NCI-H128 (cell line): Measurements from ENCODE around the gene NOA1.
"Not testable (repeated sequence)": the region's sequence is repeated elsewhere in the genome, so short reads cannot be mapped to it uniquely, and the experiment has no call there.

Experiments used
- DNase-seq: peaks from one replicate; lab custom pipeline; 2025; ENCODE audit not compliant: unreplicated experiment; lab: John Stamatoyannopoulos, UW

Gene NOA1

DNA sequence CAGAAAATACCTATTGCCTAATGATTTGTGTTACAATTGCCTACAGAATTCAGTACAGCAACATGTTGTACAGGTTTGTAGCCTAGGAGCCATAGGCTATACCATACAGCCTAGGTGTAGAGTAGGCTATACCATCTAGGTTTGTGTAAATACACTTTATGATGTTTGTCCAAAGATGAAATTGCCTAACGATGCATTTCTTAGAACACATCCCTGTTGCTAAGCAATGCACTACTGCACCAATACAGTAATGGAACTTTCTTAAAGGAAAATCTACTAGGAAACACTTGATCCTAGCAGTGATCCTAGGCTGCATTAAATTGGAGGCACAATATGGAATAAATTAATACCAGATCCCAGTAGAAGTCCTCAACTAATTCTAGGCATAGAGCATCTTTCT lies 18.3 kb downstream of the NOA1 start:
- DNase-seq, result no peak

DNA sequence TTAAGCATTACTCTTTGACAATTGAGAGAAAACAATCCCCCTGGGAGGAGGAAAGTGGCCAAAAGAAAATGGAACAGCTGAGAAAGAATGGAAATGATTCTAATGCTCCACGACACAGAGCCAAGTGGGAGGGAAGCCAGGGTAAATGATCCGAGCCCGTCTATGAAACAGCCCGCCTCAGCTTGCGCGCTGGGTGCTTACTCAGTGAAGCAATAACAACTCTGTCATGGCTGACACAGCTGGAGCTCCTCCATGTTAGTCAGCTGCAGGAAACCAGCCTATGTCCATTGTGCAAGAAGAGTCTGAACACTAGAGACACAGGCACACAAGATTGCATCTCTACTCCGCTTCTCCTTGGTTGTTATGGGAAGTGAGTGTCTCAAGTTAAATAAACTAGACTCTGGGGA lies 19.3 kb downstream of the NOA1 start:
- peak; percentile 18 for DNase-seq

DNA sequence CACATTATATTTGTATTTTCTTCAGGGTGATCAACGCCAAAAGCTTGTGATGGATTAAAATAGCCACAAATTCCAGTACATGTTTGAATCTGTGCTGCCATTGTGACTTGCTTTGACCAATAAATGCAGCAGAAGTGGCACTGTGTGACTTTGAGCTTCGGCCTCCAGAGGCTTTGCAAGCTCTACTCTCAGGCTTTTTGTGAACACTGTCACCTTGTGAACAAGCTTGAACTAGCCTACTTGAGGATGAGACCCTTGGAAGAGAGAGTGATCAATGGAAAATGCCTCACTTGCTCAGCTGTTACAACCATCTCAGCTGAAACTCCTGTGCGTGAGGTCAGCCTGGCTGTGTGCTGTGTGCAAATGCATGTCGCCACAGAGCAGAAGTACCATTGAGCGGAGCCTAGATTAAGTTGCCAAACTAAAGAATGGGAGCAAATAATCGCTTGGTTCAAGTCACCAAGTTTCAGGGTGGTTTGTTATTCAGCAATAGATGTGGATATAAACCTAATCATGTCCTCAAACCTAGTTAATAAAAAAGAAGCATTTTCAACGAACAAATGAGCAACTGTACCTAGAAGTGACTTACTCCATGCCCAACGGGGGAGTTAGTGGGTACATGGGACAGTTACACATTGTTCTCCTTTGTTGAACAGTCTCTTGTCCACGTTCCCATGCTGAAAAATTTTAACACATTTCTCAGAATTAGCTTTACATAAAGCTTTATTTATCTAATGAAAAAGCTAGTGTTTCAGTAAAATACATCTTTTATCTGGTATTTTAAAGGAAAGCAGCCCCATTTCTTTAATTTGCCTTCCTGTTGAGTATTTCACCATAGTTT lies 23.5 kb downstream of the NOA1 start:
- no peak for DNase-seq

DNA sequence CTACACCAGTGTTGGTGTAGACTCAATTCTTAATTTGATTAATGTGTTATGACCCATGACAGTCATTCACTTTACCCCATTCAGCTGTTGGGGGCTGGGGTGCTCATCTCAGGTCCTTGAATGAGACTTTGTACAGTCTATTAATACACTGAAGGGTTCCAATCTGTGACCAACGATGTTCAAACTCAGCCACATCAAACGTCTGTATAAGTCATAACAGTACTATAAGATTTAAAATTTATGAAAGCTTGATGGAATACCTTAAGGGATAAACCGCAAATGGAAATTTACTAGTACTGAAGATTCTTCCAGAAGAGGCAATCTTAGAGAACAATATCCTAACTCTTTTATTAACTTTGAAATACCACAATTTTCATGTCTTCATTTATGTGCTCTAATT lies 36.0 kb downstream of the NOA1 start:
- DNase-seq, result no peak

DNA sequence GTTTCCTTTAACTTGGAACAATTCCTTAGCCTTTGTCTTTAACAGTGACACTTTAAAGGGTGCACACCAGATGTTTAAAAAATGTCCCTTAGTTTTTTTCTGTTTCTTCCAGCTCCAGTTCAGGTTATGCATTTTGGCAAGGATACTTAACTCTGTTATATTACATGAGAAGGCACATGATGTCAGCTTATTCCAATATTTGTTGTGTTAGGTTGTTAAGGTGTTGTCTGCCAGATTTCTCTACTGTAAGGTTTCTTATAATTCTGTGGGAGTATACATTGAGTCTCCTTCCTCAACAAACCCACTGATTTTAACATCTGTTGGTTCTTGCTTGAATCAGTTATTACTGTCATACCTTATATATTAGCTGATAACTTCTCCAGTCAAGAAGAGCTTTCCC lies 36.4 kb downstream of the NOA1 start:
- DNase-seq, result no peak

GRCh38 chr4:56940403-56940802 lies 37.0 kb downstream of the NOA1 start:
- DNase-seq, result no peak

DNA sequence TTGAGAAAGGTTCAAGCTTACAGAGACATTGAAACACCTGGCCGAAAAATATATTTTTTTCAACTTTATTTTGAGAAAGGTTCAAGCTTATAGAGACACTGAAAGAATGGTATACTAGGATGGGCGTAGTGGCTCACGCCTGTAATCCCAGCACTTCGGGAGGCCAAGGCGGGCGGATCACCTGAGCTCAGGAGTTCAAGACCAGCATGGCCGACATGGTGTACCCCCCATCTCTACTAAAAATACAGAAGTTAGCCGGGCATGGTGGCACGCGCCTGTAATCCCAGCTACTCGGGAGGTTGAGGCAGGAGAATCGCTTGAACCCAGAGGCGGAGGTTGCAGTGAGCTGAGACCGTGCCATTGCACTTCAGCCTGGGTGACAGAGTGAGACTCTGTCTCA lies 37.6 kb downstream of the NOA1 start:
- DNase-seq, result not testable (repeated sequence)

GRCh38 chr4:56937262-56937661 lies 40.1 kb downstream of the NOA1 start:
- DNase-seq, result no peak

DNA sequence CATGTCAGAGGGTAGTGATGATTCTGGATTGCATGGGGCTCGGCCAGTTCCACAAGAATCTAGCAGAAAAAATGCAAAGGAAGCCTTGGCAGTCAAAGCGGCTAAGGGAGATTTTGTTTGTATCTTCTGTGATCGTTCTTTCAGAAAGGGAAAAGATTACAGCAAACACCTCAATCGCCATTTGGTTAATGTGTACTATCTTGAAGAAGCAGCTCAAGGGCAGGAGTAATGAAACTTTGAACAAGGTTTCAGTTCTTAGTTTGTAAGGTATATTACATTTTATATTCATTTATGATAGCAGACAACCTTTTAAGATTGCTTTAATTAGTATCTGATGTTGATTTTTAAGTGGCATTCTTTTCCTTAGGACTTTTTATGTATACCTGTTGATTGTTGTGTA lies 45.5 kb downstream of the NOA1 start:
- DNase-seq, result no peak

GRCh38 chr4:56930638-56931037 lies 46.8 kb downstream of the NOA1 start:
- DNase-seq, result no peak

DNA sequence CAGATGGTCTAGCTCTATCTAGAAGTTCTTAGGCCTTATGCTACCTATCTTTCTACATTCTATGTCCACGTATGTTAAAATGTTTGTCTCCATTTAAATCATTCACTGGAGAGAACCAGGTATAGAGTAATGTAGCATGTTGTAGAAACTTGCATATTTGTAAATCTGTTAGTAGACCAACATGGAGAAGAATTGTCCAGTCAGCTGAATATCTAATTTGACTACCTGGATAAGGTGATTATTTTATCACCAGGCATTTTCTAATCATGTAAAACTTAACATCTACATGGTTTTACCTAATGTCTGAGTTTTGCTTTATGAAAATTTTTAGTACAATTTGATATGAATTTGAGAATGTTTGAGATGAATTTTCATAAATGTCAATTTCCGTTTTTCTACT lies 50.2 kb downstream of the NOA1 start:
- DNase-seq, result no peak

- DNase-seq, result not testable (repeated sequence)
Observed at GRCh38 chr4:56914977-56915376, 62.4 kb downstream of the NOA1 start.

- DNase-seq, result no peak
Observed at GRCh38 chr4:56914336-56914735, 63.1 kb downstream of the NOA1 start.
